Stimulated activated CD4-positive, alpha-beta T cell treated with anti-CD3 and anti-CD28 coated beads, Interleukin-1b, Interleukin-23, amount 100 ng/mL, for 24 hours (primary cell): ENCODE data around the gene NECTIN1.
"Not testable (repeated sequence)": the region's sequence is repeated elsewhere in the genome, so short reads cannot be mapped to it uniquely, and the experiment has no call there.

ENCODE experiments used
- DNase-seq, 4 experiments: peaks; one replicate each; pipeline ENCODE4 v3.0.0-alpha.2; 2020; ENCODE audit warnings: low read depth in 4 of 4, low spot score in 1 of 4

Gene NECTIN1

DNA sequence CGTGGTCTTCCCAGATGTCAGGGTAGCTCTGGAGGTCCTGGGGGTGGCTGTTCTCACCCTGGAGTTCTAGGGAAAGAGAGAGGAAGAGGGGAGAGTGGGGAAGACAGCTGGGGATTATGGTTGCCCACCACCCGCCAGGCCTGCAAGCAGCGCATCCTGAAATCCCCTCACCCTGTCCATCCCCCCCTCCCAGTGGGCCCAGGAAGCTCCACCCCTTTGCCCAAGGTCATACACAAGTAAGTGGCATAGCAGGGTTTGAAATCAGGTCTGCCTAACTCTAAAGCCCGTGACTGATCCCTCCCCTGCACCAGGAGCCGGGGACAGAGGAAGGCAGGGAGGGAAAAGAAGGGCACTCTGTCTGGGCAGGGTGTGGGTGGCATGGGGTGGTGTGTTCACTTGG is 105.3 kb downstream of the NECTIN1 start:
- no peak for DNase-seq

DNA sequence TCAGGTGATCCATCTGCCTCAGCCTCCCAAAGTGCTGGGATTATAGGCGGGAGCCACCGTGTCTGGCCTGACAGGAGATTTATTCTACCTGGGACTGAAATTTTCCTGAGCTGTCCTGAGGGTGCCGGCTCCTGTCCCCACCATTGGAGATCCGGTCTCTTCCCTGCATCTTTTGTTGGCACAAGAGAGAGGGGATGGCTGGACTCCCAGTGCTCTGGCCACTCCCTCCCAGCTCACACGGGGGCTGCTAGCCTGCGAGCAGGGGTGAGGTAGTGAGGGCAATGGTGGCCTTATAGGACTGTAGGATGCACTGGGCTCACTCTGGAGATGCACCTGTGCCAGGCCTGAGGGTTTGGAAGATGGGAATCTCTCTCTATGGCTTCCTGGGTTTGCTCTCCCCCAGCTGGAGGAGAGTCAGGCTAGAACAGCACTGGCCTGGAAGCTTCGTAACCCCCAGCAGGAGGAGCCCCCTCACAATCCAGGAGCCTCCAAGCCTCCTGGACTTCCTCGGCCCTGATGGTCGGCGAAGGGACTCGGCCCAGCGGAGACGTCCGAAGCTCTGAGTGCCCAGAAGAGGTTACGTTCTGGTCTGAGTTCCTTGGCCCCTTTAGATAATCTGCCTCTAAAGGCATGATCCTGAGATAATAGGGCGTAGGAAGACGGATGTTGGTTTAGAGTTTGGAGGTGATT is 106.4 kb downstream of the NECTIN1 start:
- no peak for DNase-seq

- DNase-seq, result no peak
Measured at GRCh38 chr11:119619665-119620064, 109.3 kb downstream of the NECTIN1 start.

- DNase-seq, result no peak
Measured at GRCh38 chr11:119618208-119618909, 110.6 kb downstream of the NECTIN1 start.

DNA sequence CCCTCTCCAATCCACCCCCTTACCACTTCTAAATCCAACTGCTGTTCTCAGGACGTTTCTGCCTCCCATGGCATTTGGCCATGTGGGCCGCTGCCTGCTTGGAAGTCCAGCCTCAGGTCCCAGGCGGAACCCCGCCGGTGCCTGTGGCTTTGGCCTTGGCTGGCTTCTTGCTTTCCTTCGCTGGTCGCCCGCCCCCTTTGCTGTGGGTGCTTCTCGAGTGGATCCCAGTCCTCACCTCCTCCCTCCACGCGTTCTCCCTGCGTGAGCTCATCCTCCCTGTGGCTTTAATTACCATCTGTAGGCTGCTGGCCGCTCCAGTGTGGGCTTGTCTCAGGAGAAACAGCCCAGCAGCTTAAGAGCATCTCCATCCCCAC is 111.7 kb downstream of the NECTIN1 start:
- DNase-seq, result no peak

- DNase-seq, result no peak
Measured at GRCh38 chr11:119616586-119617339, 112.2 kb downstream of the NECTIN1 start.

GRCh38 chr11:119615882-119616196 is 113.2 kb downstream of the NECTIN1 start:
- DNase-seq, result no peak

- no peak for DNase-seq
Measured at GRCh38 chr11:119615003-119615881, 113.8 kb downstream of the NECTIN1 start.

- DNase-seq, result no peak
Measured at GRCh38 chr11:119614222-119615002, 114.6 kb downstream of the NECTIN1 start.

GRCh38 chr11:119612814-119613213 is 116.2 kb downstream of the NECTIN1 start:
- no peak for DNase-seq

GRCh38 chr11:119610836-119611426 is 118.1 kb downstream of the NECTIN1 start:
- DNase-seq, result no peak

GRCh38 chr11:119608781-119609180 is 120.2 kb downstream of the NECTIN1 start:
- DNase-seq, result no peak

DNA sequence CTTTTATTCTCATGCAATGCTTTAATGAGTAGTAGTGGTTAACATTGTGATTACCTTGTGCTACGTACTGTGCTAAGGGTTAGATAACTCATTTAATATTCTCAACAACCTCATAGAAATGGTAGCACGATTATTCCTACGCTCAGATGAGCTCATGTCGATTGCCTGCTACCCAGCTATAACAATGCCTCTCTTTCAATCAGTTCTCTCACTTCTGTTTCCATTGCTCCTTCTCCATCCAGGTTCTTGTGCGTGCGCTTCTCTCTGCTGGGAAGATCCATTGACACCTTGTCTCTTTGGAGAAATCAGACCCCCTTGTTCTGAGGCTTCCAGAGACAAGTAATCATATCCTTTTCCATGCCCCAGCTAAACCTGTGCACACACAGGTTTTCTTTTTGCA is 120.8 kb downstream of the NECTIN1 start:
- DNase-seq, result no peak

- DNase-seq, result no peak
Measured at GRCh38 chr11:119607726-119608125, 121.3 kb downstream of the NECTIN1 start.

- no peak for DNase-seq
Measured at GRCh38 chr11:119605137-119605665, 123.8 kb downstream of the NECTIN1 start.

DNA sequence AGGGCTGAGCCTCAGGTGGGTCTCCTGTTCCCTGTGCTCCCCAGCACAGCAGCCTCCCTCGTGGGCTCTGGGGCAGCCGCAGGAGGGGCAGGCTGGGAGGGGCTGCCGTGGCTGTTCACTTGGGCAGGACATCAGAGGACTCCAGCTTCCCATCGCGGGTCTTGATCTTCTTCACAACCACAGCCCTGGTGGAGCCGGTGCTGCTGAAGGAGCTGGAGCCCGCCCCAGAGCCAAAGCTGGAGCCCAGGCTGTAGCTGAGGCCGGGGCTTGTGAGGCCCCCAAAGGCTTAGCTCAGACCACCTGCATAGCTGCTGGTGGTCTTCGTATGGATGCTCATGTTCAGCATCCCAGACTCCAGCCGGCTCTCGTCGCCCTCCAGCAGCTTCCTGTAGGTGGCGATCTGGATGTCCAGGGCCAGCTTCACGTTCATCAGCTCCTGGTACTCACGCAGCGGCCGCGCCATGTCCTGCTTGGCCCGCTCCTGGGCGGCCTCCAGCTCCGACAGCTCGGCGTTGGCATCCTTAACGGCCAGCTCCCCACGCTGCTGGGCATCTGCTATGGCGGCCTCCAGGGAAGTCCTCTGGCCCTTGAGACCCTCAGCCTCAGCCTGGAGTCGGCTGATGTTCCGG is 126.1 kb downstream of the NECTIN1 start:
- no peak for DNase-seq

GRCh38 chr11:119599864-119600541 is 129.0 kb downstream of the NECTIN1 start:
- DNase-seq, result no peak

DNA sequence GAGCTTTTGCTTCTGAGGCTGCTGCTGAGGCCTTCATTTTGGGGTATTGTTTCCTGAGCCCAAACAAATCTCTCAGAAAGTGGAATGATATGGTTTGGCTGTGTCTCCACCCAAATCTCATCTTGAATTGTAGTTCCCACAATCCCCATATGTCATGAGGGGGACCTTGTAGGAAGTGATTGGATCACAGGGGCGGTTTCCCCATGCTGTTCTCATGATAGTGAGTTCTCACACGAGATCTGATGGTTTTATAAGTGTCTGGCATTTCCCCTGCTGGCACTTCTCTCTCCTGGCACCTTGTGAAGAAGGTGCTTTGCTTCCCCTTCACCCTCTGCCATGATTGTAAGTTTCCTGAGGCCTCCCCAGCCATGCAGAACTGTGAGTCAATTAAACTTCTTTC is 133.1 kb downstream of the NECTIN1 start:
- DNase-seq, result not testable (repeated sequence)
